Fibroblast of the aortic adventitia (primary cell): ENCODE results near the gene SLC16A12. TPM values are rescaled to one million over a fixed set of nuclear protein-coding genes. Genes with fewer than 3 reads are reported as not detected.
"Not testable (repeated sequence)": the region's sequence is repeated elsewhere in the genome, so short reads cannot be mapped to it uniquely, and the experiment has no call there.

Experiments used
- DNase-seq: peaks from one replicate; pipeline ENCODE4 v3.0.0-alpha.2; 2010; ENCODE audit warnings: low read depth
- H3K4me3 ChIP-seq: 2 replicates; pipeline ENCODE4 v1.5.1; 2011; ENCODE audit warnings: low read depth, mild to moderate bottlenecking, control low read depth, low read length, moderate library complexity
- total RNA-seq: library from RNA; depleted of rRNA; stranded (reverse); fragments of >200 nt; gene quantifications from 2 replicates; pipeline ENCODE4 v1.2.3, GENCODE V29; 2012; ENCODE audit warnings: low replicate concordance
- TF ChIP-seq, protein P1 (sequence below): IDR thresholded peaks from 2 replicates; pipeline ENCODE4 v1.5.1; 2011; ENCODE audit warnings: mild to moderate bottlenecking, low read length, control low read depth, inconsistent platforms; ENCODE audit not compliant: insufficient read depth

Gene SLC16A12
- total RNA-seq, 1 donor: 0.90 TPM

GRCh38 chr10:89458291-89458690 lies 77.1 kb downstream of the SLC16A12 start:
- no peak overlapping the region for H3K4me3 ChIP-seq
- DNase-seq: peak; percentile 79

DNA sequence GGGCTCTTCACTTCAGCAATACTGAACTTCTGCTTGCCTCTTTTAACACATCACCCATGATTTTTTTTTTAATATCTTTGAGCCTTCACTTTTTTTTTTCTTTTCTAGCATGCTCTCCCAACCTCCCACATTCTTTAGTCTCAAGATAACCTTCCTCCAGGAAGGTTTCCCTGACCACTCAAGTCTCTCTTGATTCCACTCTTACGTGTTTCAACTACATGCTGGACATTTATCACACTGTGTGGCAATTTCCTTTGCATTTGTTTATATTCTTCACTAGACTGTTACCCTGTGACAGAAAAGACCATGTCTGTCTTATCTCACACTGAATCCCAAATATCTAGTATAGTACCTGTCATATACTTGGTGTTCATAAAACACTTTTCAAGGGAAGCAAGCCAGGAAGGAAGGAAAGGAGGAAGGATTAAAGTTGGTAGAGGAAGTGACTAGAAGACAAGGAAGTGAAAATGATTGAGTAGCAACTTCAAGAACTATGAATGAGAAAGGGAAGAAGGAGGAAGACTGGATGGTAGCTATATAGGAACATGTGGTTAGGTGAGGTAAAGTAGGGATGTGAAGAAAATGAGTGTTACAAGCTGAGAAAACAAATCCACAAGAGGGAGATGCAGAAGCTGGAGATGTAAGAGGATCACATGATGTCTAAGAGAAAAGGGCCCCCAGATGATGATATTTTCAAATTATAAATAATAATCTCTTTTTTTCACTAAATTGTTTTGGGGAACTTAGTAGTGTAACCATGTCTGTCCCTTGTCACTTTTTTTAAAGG lies 80.6 kb downstream of the SLC16A12 start:
- DNase-seq: no peak
- H3K4me3 ChIP-seq: no peak overlapping the region
- TF ChIP-seq, protein P1, sequence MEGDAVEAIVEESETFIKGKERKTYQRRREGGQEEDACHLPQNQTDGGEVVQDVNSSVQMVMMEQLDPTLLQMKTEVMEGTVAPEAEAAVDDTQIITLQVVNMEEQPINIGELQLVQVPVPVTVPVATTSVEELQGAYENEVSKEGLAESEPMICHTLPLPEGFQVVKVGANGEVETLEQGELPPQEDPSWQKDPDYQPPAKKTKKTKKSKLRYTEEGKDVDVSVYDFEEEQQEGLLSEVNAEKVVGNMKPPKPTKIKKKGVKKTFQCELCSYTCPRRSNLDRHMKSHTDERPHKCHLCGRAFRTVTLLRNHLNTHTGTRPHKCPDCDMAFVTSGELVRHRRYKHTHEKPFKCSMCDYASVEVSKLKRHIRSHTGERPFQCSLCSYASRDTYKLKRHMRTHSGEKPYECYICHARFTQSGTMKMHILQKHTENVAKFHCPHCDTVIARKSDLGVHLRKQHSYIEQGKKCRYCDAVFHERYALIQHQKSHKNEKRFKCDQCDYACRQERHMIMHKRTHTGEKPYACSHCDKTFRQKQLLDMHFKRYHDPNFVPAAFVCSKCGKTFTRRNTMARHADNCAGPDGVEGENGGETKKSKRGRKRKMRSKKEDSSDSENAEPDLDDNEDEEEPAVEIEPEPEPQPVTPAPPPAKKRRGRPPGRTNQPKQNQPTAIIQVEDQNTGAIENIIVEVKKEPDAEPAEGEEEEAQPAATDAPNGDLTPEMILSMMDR: no peak

More at GRCh38 chr10:89458291-89458690, 77.1 kb downstream of the SLC16A12 start:
- TF ChIP-seq, protein P1: no peak

GRCh38 chr10:89452193-89452592 lies 83.2 kb downstream of the SLC16A12 start:
- DNase-seq: no peak
- H3K4me3 ChIP-seq: no peak overlapping the region
- TF ChIP-seq, protein P1: no peak

DNA sequence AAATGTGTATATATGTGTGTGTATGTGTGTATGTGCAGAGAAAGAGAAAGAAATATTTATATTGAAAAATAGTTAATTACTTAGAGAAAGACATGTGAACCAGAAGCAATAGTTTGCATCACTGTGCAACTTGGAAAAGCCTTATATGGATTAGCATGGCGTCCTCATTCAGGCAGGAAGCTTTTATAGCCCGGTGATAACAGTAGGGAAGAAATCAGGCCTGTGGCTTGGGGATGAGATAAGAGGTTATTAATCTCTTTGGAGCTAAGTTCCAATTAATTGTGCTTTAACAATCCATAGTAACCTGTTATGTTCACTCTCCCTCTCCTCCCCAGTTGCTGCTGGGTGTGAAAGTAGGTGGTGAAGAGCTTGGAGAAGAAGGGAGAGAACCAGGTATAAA lies 84.5 kb downstream of the SLC16A12 start:
- no peak for DNase-seq
- TF ChIP-seq, protein P1: no peak
- no peak overlapping the region for H3K4me3 ChIP-seq

- not testable (repeated sequence) for H3K4me3 ChIP-seq, DNase-seq
Observed at GRCh38 chr10:89444819-89445218, 90.6 kb downstream of the SLC16A12 start.

- DNase-seq: no peak
- no peak overlapping the region for H3K4me3 ChIP-seq
- TF ChIP-seq, protein P1: no peak
Observed at GRCh38 chr10:89442289-89442688, 93.1 kb downstream of the SLC16A12 start.

DNA sequence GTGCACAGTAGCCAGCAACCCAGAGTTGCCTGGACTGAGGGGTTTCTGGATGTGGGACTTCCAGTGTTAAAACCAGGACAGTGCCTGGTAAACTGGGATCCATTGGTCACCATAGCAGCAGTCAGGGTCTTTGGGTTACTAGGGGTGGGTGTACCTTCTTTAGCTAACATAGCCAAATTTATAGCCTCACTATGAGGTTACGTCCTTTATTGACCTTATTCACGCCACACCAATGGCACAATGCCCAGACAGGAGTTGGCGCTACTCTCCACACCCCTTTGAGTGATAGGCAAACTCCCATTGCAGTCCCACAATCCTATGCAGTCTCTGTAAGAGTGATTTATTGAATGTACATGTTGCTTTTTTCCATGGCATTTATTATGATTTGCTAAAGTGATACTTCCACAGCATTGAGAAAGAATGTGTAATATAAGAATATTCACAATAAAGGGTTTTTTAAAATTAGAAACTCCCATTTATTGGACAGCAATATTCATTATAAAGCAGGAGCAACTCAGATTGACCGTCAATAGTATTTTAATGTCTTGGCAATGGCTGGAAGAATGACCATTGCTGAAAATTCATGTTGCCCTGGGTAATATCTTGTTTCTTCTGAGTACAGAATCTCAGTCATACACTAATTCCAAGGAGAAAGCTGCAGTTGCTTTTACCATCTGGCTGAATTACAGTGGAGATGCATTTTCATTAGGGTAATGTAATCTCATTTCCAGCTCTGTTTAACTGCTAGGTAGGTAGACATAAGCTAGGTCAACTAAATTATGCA lies 95.0 kb downstream of the SLC16A12 start:
- TF ChIP-seq, protein P1: no peak
- no peak overlapping the region for H3K4me3 ChIP-seq
- no peak for DNase-seq
